ENCODE measurements around the gene FOLR3. TPM values are rescaled to one million over a fixed set of nuclear protein-coding genes. Genes with fewer than 3 reads are reported as not detected.
A peak's percentile ranks its signal among the peaks of the same experiment; 100 is the strongest.

FOLR3 gene
- total RNA-seq, 1 donor from 2014 or later = not detected

- DNase-seq (ENCODE audit: low spot score in 2 of 2, unreplicated experiment in 2 of 2) = no peak
- no peak for TF ChIP-seq CTCF (IDR thresholded peaks at IDR 0.05; ENCODE audit: unreplicated experiment)
- Mint-ChIP-seq H3K36me3 (no peaks in the 10 kb centered on the region), H3K27ac (no peak overlapping the region), H3K9me3 (no peaks in the 10 kb centered on the region), H3K27me3 (ENCODE audit: low read depth) (peaks cover 1% of the 10 kb centered on the region), H3K4me3 (no peak overlapping the region), H3K4me1 (peaks cover 35% of the 10 kb centered on the region)
Observed at GRCh38 chr11:72116019-72116755, 19.3 kb upstream of the FOLR3 start.

GRCh38 chr11:72119198-72119597 lies 16.3 kb upstream of the FOLR3 start:
- DNase-seq (ENCODE audit: low spot score in 2 of 2, unreplicated experiment in 2 of 2) = no peak
- no peaks in the 10 kb centered on the region for H3K36me3 Mint-ChIP-seq
- no peak for TF ChIP-seq CTCF (IDR thresholded peaks at IDR 0.05; ENCODE audit: unreplicated experiment)
- no peaks in the 10 kb centered on the region for H3K9me3 Mint-ChIP-seq
- H3K4me3 Mint-ChIP-seq = no peak overlapping the region
- peaks cover 1% of the 10 kb centered on the region for H3K27me3 Mint-ChIP-seq (ENCODE audit: low read depth)
- peaks cover 21% of the 10 kb centered on the region for H3K4me1 Mint-ChIP-seq
- peak overlapping the region; percentile 85 for H3K27ac Mint-ChIP-seq

GRCh38 chr11:72120930-72121329 lies 14.6 kb upstream of the FOLR3 start:
- no peak for TF ChIP-seq CTCF (IDR thresholded peaks at IDR 0.05; ENCODE audit: unreplicated experiment)
- DNase-seq (ENCODE audit: low spot score in 2 of 2, unreplicated experiment in 2 of 2) = no peak
- Mint-ChIP-seq H3K9me3 (peaks cover 3% of the 10 kb centered on the region), H3K27ac (no peak overlapping the region), H3K4me3 (no peak overlapping the region), H3K4me1 (peaks cover 21% of the 10 kb centered on the region), H3K36me3 (no peaks in the 10 kb centered on the region), H3K27me3 (ENCODE audit: low read depth) (no peaks in the 10 kb centered on the region)

GRCh38 chr11:72122607-72123006 lies 12.9 kb upstream of the FOLR3 start:
- no peak for DNase-seq (ENCODE audit: low spot score in 2 of 2, unreplicated experiment in 2 of 2)
- peaks cover 15% of the 10 kb centered on the region for H3K4me1 Mint-ChIP-seq
- H3K27me3 Mint-ChIP-seq (ENCODE audit: low read depth) = no peaks in the 10 kb centered on the region
- H3K4me3 Mint-ChIP-seq = no peak overlapping the region
- no peak for TF ChIP-seq CTCF (IDR thresholded peaks at IDR 0.05; ENCODE audit: unreplicated experiment)
- H3K36me3 Mint-ChIP-seq = no peaks in the 10 kb centered on the region
- no peak overlapping the region for H3K27ac Mint-ChIP-seq
- peaks cover 10% of the 10 kb centered on the region for H3K9me3 Mint-ChIP-seq

- H3K4me1 Mint-ChIP-seq = peaks cover 12% of the 10 kb centered on the region
- no peak for DNase-seq (ENCODE audit: low spot score in 2 of 2, unreplicated experiment in 2 of 2)
- no peak for TF ChIP-seq CTCF (IDR thresholded peaks at IDR 0.05; ENCODE audit: unreplicated experiment)
- H3K27me3 Mint-ChIP-seq (ENCODE audit: low read depth) = no peaks in the 10 kb centered on the region
- no peak overlapping the region for H3K4me3 Mint-ChIP-seq
- peaks cover 14% of the 10 kb centered on the region for H3K9me3 Mint-ChIP-seq
- no peak overlapping the region for H3K27ac Mint-ChIP-seq
- H3K36me3 Mint-ChIP-seq = no peaks in the 10 kb centered on the region
Observed at GRCh38 chr11:72123117-72123653, 12.3 kb upstream of the FOLR3 start.

Data from mesothelial cell of epicardium (in vitro differentiated cells).